K562 (cell line): ENCODE measurements around the gene PRKCB. TPM values are rescaled to one million over a fixed set of nuclear protein-coding genes. Genes with fewer than 3 reads are reported as not detected.
A peak's percentile ranks its signal among the peaks of the same experiment; 100 is the strongest.

Source experiments
- ARID1B ChIP-seq: fragments of 450-650 bp; IDR thresholded peaks from 2 replicates; pipeline ENCODE4 v1.6.1; 2016; ENCODE audit warnings: antibody characterized with exemption, mild to moderate bottlenecking, inconsistent platforms
- GTF2F1 ChIP-seq: IDR thresholded peaks from 2 replicates; pipeline ENCODE4 v1.6.1; 2011; ENCODE audit warnings: low read depth, low read length, improper control_type of control experiment
- HIVEP1 ChIP-seq: fragments of 250-450 bp; sonication (Bioruptor Pico); IDR thresholded peaks from 2 replicates; pipeline ENCODE4 v1.4.0; 2020; ENCODE audit warnings: mild to moderate bottlenecking
- HMGN3 ChIP-seq: IDR thresholded peaks from 2 replicates; pipeline ENCODE4 v1.6.1; 2011; ENCODE audit warnings: borderline replicate concordance, low read depth, mild to moderate bottlenecking, mixed read lengths, low read length; ENCODE audit not compliant: insufficient read length; ENCODE audit errors: extremely low read depth
- LARP7 ChIP-seq: fragments of 450-650 bp; IDR thresholded peaks from 2 replicates; pipeline ENCODE4 v1.6.1; 2016
- MAFF ChIP-seq: IDR thresholded peaks from 2 replicates; pipeline ENCODE4 v1.6.1; 2012; ENCODE audit warnings: low read length, improper control_type of control experiment
- MECOM ChIP-seq: fragments of 250-450 bp; sonication (Bioruptor Pico); IDR thresholded peaks from 2 replicates; pipeline ENCODE4 v1.8.0; 2022; ENCODE audit warnings: inconsistent platforms
- MTF1 ChIP-seq: fragments of 250-450 bp; sonication (Bioruptor Pico); IDR thresholded peaks from 2 replicates; pipeline ENCODE4 v1.9.0; 2021; ENCODE audit warnings: moderate library complexity, mild to moderate bottlenecking, inconsistent platforms, borderline replicate concordance
- NFE2L1 ChIP-seq: fragments of 450-650 bp; IDR thresholded peaks from 2 replicates; pipeline ENCODE4 v1.6.1; 2016; ENCODE audit warnings: missing genetic modification characterization, low read depth, mild to moderate bottlenecking, missing compliant biosample characterization, moderate library complexity, borderline replicate concordance
- RBM15 ChIP-seq: fragments of 200-400 bp; formaldehyde crosslinking; IDR thresholded peaks from 2 replicates; pipeline ENCODE4 v1.6.1; 2018; ENCODE audit warnings: mild to moderate bottlenecking, low read length, moderate library complexity; ENCODE audit not compliant: insufficient read depth
- RBM17 ChIP-seq: fragments of 200-400 bp; formaldehyde crosslinking; IDR thresholded peaks from 2 replicates; pipeline ENCODE4 v1.6.1; 2017; ENCODE audit warnings: low read depth, mild to moderate bottlenecking, low read length, borderline replicate concordance
- RFX7 ChIP-seq: fragments of 250-450 bp; sonication (Bioruptor Pico); IDR thresholded peaks from 2 replicates; pipeline ENCODE4 v1.5.1; 2021; ENCODE audit warnings: mild to moderate bottlenecking
- SAP30 ChIP-seq: fragments of 200-600 bp; sonication (generic); IDR thresholded peaks from 2 replicates; pipeline ENCODE4 v1.6.1; 2012; ENCODE audit warnings: borderline replicate concordance, low read depth, mild to moderate bottlenecking, moderate library complexity, low read length, control low read depth, inconsistent platforms; ENCODE audit not compliant: insufficient read depth, poor library complexity, severe bottlenecking
- SMC3 ChIP-seq: conservative IDR thresholded peaks from 2 replicates; pipeline ENCODE4 v1.6.1; 2011; ENCODE audit warnings: low read depth, low read length, improper control_type of control experiment; ENCODE audit not compliant: insufficient read depth
- SREBF1 ChIP-seq: fragments of 150-350 bp; IDR thresholded peaks from 2 replicates; pipeline ENCODE4 v1.6.1; 2014; ENCODE audit warnings: antibody characterized with exemption, low read depth, low read length, borderline replicate concordance
- TAF1 ChIP-seq: IDR thresholded peaks from 2 replicates; pipeline ENCODE4 v1.6.1; 2011; ENCODE audit warnings: mild to moderate bottlenecking, low read length, moderate library complexity; ENCODE audit not compliant: insufficient read depth, control insufficient read depth, severe bottlenecking; ENCODE audit errors: extremely low read depth
- U2AF2 ChIP-seq: fragments of 200-400 bp; formaldehyde crosslinking; optimal IDR thresholded peaks from 2 replicates; pipeline ENCODE3; 2017; ENCODE audit warnings: low read depth, mild to moderate bottlenecking, low read length
- YBX1 ChIP-seq: fragments of 450-650 bp; IDR thresholded peaks from 2 replicates; pipeline ENCODE4 v1.7.1; 2016; ENCODE audit warnings: mild to moderate bottlenecking
- ZEB2 ChIP-seq: fragments of 450-650 bp; IDR thresholded peaks from 2 replicates; pipeline ENCODE4 v1.6.1; 2016
- ZNF133 ChIP-seq: fragments of 250-450 bp; sonication (Bioruptor Pico); IDR thresholded peaks from 2 replicates; pipeline ENCODE4 v1.4.0; 2020; ENCODE audit warnings: mild to moderate bottlenecking
- ZNF140 ChIP-seq: fragments of 250-450 bp; sonication (Bioruptor Pico); IDR thresholded peaks from 2 replicates; pipeline ENCODE4 v1.8.0; 2021; ENCODE audit warnings: moderate library complexity, mild to moderate bottlenecking, inconsistent platforms
- polyA plus RNA-seq, 8 experiments: library from polyadenylated mRNA; depleted of rRNA in 4 of 8; stranded (reverse) in 5 of 8; unstranded in 3 of 8; fragments of >200 nt; fragmentation: Nextera tagmentation in 2 of 8; fragmentation: Illumina TruSeq in 1 of 8; extraction: Ambion mirVana in 2 of 8; extraction: Trizol in 1 of 8; gene quantifications; 2 replicates each; pipeline versions ENCODE4 v1.2.1 to v1.2.3, GENCODE V29; 2011 to 2014; ENCODE audit warnings: inconsistent platforms in 1 of 8, missing spikeins in 1 of 8
- total RNA-seq, 7 experiments: library from RNA; depleted of rRNA in 6 of 7; stranded (reverse); fragments of >200 nt in 6 of 7; fragmentation: Illumina TruSeq in 2 of 7; extraction: Trizol in 2 of 7; gene quantifications; 2 replicates each; pipeline versions ENCODE4 v1.2.1 to v1.2.3, GENCODE V29; 2011 to 2021; ENCODE audit warnings: low replicate concordance in 1 of 7
- TF ChIP-seq, protein P1 (sequence below): fragments of 250-450 bp; sonication (Bioruptor Pico); IDR thresholded peaks from 2 replicates; pipeline ENCODE4 v1.8.0; 2021; ENCODE audit warnings: borderline replicate concordance, mild to moderate bottlenecking, moderate library complexity; ENCODE audit not compliant: poor library complexity, severe bottlenecking
- TF ChIP-seq, protein P2 (sequence below), 3 experiments: fragments of 200-800 bp in 1 of 3; fragments of 250-450 bp in 1 of 3; fragments of 450-650 bp in 1 of 3; sonication (Bioruptor Pico) in 1 of 3; sonication (Bioruptor generic) in 1 of 3; formaldehyde crosslinking in 1 of 3; IDR thresholded peaks; 2 replicates each; pipeline versions ENCODE4 v1.6.1 to v1.8.0; 2016 to 2022; ENCODE audit warnings: mild to moderate bottlenecking in 2 of 3, missing genetic modification characterization in 2 of 3, missing compliant biosample characterization in 1 of 3, moderate library complexity in 1 of 3

The PRKCB gene
- total and polyA plus RNA-seq, 9 of the 15 experiments (the other 6 are each of a cell fraction or from before 2014, with no cell fraction given) = 49.9 to 276 (median 148) TPM

DNA sequence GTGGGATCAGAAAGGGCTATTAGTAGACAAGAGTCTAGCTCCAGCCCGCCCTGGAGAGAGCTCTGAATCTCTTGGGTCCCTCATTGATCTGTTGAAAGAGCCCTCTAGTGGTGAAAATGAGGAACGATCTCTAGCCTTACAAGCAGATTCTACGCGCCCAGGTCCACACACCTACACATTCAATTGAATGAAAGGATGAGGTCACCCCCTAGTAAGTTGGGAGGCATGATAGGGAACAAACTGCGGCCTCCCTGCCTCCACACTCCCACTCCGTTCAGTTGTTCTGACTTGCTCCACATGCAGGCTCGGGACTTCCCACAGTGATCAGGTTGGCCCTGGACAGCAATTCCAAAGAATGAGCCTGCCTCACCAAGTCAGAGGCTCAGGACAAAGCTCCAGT is 417.4 kb downstream of the PRKCB start (continued):
- no peak for TF ChIP-seq RBM15
- no peak for TF ChIP-seq U2AF2
- TF ChIP-seq RFX7 = no peak
- TF ChIP-seq SREBF1 = no peak
- TF ChIP-seq MECOM (CRISPR knock-in tag) = no peak
- no peak for TF ChIP-seq RBM17
- TF ChIP-seq, protein P1, sequence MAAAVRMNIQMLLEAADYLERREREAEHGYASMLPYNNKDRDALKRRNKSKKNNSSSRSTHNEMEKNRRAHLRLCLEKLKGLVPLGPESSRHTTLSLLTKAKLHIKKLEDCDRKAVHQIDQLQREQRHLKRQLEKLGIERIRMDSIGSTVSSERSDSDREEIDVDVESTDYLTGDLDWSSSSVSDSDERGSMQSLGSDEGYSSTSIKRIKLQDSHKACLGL (CRISPR knock-in tag) = no peak
- no peak for TF ChIP-seq HMGN3
- TF ChIP-seq MAFF = no peak
- TF ChIP-seq MTF1 = no peak
- TF ChIP-seq NFE2L1 (tag) = no peak
- no peak for TF ChIP-seq LARP7
- no peak for TF ChIP-seq TAF1
- TF ChIP-seq, protein P2, sequence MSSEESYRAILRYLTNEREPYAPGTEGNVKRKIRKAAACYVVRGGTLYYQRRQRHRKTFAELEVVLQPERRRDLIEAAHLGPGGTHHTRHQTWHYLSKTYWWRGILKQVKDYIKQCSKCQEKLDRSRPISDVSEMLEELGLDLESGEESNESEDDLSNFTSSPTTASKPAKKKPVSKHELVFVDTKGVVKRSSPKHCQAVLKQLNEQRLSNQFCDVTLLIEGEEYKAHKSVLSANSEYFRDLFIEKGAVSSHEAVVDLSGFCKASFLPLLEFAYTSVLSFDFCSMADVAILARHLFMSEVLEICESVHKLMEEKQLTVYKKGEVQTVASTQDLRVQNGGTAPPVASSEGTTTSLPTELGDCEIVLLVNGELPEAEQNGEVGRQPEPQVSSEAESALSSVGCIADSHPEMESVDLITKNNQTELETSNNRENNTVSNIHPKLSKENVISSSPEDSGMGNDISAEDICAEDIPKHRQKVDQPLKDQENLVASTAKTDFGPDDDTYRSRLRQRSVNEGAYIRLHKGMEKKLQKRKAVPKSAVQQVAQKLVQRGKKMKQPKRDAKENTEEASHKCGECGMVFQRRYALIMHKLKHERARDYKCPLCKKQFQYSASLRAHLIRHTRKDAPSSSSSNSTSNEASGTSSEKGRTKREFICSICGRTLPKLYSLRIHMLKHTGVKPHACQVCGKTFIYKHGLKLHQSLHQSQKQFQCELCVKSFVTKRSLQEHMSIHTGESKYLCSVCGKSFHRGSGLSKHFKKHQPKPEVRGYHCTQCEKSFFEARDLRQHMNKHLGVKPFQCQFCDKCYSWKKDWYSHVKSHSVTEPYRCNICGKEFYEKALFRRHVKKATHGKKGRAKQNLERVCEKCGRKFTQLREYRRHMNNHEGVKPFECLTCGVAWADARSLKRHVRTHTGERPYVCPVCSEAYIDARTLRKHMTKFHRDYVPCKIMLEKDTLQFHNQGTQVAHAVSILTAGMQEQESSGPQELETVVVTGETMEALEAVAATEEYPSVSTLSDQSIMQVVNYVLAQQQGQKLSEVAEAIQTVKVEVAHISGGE (CRISPR knock-in tag; IDR thresholded peaks at IDR 0.05) = no peak
- TF ChIP-seq GTF2F1 = no peak
- TF ChIP-seq SAP30 = no peak
- no peak for TF ChIP-seq ZNF133 (CRISPR knock-in tag)
- TF ChIP-seq ARID1B = no peak
- TF ChIP-seq YBX1 = no peak
- TF ChIP-seq ZEB2 = no peak
- no peak for TF ChIP-seq HIVEP1 (CRISPR knock-in tag)
- TF ChIP-seq ZNF140 (CRISPR knock-in tag) = no peak
- TF ChIP-seq SMC3 = peak; percentile 60
